Right atrium auricular region (tissue), 2 donors: ENCODE measurements around the gene CNP. TPM values are rescaled to one million over a fixed set of nuclear protein-coding genes. Genes with fewer than 3 reads are reported as not detected.

Experiments used
- DNase-seq: peaks from one replicate; pipeline ENCODE4 v3.0.0-alpha.2; 2019; ENCODE audit warnings: low spot score
- H3K27ac ChIP-seq, 2 donors: fragments of 200-600 bp; sonication (generic); 1 replicate in 1 of 2; 2 replicates in 1 of 2; pipeline ENCODE4 v1.5.1; 2016 to 2019
- H3K27me3 ChIP-seq, 2 donors: fragments of 200-600 bp; sonication (generic); one replicate each; pipeline versions ENCODE4 v1.5.1 to v1.6.0; 2017 to 2019
- H3K36me3 ChIP-seq: fragments of 200-600 bp; sonication (generic); one replicate; pipeline ENCODE4 v1.5.1; 2016
- H3K4me1 ChIP-seq, 2 donors: fragments of 200-600 bp; sonication (generic); one replicate each; pipeline versions ENCODE4 v1.5.1 to v1.6.0; 2017 to 2019
- H3K4me3 ChIP-seq, 2 donors: fragments of 200-600 bp; sonication (generic); 1 replicate in 1 of 2; 2 replicates in 1 of 2; pipeline ENCODE4 v1.5.1; 2017 to 2019; ENCODE audit warnings: mild to moderate bottlenecking in 1 of 2, moderate library complexity in 1 of 2
- H3K9me3 ChIP-seq, 2 donors: fragments of 200-600 bp; sonication (generic); one replicate each; pipeline ENCODE4 v1.5.1; 2019
- CTCF ChIP-seq, 2 donors: fragments of 200-600 bp; sonication (generic); IDR thresholded peaks; one replicate each; pipeline ENCODE4 v1.5.1; 2019; ENCODE audit warnings: antibody characterized with exemption in 2 of 2
- total RNA-seq, 2 donors: library from RNA; depleted of rRNA; stranded (reverse); fragments of >200 nt; gene quantifications; one replicate each; pipeline ENCODE4 v1.1.0, GENCODE V29; 2016

The CNP gene
- total RNA-seq, 2 donors from 2014 or later, result 23.1 to 29.5 TPM

DNA sequence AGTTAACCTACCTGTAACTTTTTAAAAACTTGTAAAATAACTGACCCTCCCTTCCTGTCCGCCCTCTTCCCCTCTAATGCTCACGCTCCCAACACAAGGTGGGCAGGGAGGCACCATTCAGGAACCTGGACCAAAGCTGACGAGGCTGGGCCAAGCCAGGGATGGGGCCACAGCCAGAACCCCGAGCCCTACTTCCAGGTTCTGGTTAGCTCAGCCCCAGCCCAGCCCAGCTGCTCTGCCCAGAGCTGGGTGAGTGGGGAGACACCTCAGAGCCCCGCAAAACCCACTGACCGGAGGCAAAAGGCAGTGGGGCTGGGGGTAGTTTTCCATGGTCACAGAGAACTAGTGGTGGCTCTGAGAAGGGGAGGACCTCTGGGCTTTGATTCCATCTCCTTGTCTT, 7.4 kb downstream of the CNP start:
- DNase-seq, result no peak
- no peak for TF ChIP-seq CTCF (IDR thresholded peaks at IDR 0.05)
- no peak overlapping the region for H3K27ac ChIP-seq
- H3K36me3 ChIP-seq, result peaks cover 77% of the 10 kb centered on the region
- no peaks in the 10 kb centered on the region for H3K9me3 ChIP-seq
- H3K27me3 ChIP-seq, result no peaks in the 10 kb centered on the region
- H3K4me3 ChIP-seq, result no peak overlapping the region
- peaks cover 0 to 21% of the 10 kb centered on the region in 2 donors for H3K4me1 ChIP-seq

DNA sequence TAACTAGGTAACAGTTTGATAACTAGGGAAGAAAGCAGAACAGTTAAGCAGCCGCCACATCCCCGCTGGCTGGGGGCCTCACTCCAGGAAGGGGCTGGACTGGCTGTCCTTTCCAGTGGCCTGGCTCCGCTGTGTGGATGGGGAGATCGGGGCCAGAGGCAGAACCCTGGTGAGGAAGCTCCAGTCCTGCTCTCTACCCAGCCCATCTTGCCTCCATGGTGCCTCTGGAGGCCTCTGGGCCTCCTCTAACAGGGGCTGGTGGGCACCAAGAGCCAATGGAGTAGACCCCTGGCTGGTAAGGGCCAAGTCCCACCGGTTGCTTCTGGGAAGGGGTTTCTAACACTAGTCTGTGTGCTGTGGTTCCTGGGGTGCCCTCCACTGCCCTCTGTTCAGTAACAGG, 8.1 kb downstream of the CNP start:
- Histone ChIP-seq H3K36me3 (peaks cover 82% of the 10 kb centered on the region), H3K4me1 (peaks cover 0 to 21% of the 10 kb centered on the region in 2 donors), H3K27ac (no peak overlapping the region)

GRCh38 chr17:41975099-41976083, 8.8 kb downstream of the CNP start:
- no peak for TF ChIP-seq CTCF (IDR thresholded peaks at IDR 0.05)
- no peak for DNase-seq
- Histone ChIP-seq H3K4me1 (peaks cover 0 to 21% of the 10 kb centered on the region in 2 donors), H3K4me3 (no peak overlapping the region), H3K27ac (peak overlapping the region in 1 of 2 donors; percentile 39), H3K9me3 (no peaks in the 10 kb centered on the region), H3K36me3 (peaks cover 89% of the 10 kb centered on the region), H3K27me3 (no peaks in the 10 kb centered on the region)

More for the DNA sequence above, 8.1 kb downstream of the CNP start:
- Histone ChIP-seq H3K9me3 (no peaks in the 10 kb centered on the region), H3K4me3 (no peak overlapping the region), H3K27me3 (no peaks in the 10 kb centered on the region)
- TF ChIP-seq CTCF (IDR thresholded peaks at IDR 0.05), result no peak
- DNase-seq, result no peak

GRCh38 chr17:41976142-41976768, 9.7 kb downstream of the CNP start:
- Histone ChIP-seq H3K36me3 (peaks cover 98% of the 10 kb centered on the region), H3K27ac (peak overlapping the region in 1 of 2 donors; percentile 39), H3K9me3 (no peaks in the 10 kb centered on the region), H3K27me3 (no peaks in the 10 kb centered on the region), H3K4me1 (peaks cover 0 to 17% of the 10 kb centered on the region in 2 donors), H3K4me3 (no peak overlapping the region)
- DNase-seq, result no peak
- TF ChIP-seq CTCF (IDR thresholded peaks at IDR 0.05), result no peak

GRCh38 chr17:41977991-41978390, 11.4 kb downstream of the CNP start:
- no peak overlapping the region for H3K27ac ChIP-seq
- TF ChIP-seq CTCF (IDR thresholded peaks at IDR 0.05), result no peak

More at GRCh38 chr17:41977991-41978390, 11.4 kb downstream of the CNP start:
- Histone ChIP-seq H3K27me3 (no peaks in the 10 kb centered on the region), H3K9me3 (no peaks in the 10 kb centered on the region), H3K36me3 (peaks cover 99% of the 10 kb centered on the region), H3K4me3 (no peak overlapping the region), H3K4me1 (peaks cover 0 to 8% of the 10 kb centered on the region in 2 donors)
- no peak for DNase-seq
